GM21515 (cell line): ENCODE data around the gene SLC44A3.

Experiments
- ATAC-seq: cut with Tn5 transposase; IDR thresholded peaks from one replicate; pipeline ENCODE4 v1.9.1; 2021; ENCODE audit not compliant: unreplicated experiment

The SLC44A3 gene

GRCh38 chr1:94905207-94905606, 85.0 kb downstream of the SLC44A3 start:
- no peak for ATAC-seq

GRCh38 chr1:94906382-94906781, 86.2 kb downstream of the SLC44A3 start:
- ATAC-seq: no peak

- ATAC-seq: no peak
Observed at GRCh38 chr1:94907136-94907535, 87.0 kb downstream of the SLC44A3 start.

DNA sequence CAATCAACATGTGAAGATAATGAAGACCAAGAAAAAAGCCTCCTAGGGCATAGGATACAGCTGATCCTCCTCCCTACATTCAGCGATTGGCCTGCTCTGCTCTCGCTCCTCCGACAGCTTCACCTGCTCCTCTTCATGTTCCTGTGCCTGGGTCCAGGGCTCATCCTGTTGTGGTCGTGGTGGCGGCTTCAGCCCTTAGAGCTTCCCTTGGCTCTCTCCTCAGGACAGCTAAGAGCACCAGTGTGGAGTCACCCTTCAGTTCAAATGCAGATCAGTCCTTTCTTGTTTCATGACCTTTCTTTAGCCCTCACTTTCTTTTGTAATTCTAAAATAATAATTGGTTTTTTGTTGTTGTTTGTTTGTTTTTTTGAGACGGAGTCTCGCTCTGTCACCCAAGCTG, 88.0 kb downstream of the SLC44A3 start:
- no peak for ATAC-seq

DNA sequence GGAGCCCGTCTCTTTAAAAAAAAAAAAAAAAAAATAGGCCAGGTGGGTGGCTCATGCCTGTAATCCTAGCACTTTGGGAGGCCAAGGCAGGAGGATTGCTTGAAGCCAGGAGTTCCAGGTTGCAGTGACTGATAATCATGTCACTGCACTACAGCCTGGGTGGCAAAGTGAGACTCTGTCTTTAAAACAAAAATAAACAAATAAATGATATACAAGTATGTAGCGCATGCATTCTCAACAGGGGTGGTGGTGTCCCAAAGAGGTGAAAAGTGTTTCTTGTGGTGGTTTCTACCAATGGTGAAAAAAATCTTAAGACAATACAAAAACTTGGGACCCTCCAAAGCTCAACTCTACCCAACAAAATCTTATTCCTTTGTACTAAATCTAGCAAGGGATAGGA, 88.8 kb downstream of the SLC44A3 start:
- no peak for ATAC-seq

DNA sequence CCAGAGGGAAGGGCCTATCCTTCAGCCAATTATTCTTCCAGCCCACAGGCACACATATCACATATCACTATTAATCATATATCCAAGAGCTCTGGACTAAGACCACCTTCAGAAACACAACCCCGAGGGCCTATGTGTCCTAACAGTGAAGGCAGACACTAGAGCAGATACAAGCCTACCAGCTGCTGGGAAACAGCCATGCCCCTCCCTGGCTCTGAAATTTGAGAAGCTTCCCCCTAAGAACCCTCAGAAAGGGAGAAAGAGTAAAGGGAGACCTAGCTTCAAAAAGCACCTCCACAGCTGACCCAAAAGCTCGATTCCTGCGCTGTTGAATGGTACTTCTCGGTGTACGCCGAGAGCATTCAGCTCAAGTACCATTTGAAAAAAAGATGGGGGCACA, 89.3 kb downstream of the SLC44A3 start:
- no peak for ATAC-seq

DNA sequence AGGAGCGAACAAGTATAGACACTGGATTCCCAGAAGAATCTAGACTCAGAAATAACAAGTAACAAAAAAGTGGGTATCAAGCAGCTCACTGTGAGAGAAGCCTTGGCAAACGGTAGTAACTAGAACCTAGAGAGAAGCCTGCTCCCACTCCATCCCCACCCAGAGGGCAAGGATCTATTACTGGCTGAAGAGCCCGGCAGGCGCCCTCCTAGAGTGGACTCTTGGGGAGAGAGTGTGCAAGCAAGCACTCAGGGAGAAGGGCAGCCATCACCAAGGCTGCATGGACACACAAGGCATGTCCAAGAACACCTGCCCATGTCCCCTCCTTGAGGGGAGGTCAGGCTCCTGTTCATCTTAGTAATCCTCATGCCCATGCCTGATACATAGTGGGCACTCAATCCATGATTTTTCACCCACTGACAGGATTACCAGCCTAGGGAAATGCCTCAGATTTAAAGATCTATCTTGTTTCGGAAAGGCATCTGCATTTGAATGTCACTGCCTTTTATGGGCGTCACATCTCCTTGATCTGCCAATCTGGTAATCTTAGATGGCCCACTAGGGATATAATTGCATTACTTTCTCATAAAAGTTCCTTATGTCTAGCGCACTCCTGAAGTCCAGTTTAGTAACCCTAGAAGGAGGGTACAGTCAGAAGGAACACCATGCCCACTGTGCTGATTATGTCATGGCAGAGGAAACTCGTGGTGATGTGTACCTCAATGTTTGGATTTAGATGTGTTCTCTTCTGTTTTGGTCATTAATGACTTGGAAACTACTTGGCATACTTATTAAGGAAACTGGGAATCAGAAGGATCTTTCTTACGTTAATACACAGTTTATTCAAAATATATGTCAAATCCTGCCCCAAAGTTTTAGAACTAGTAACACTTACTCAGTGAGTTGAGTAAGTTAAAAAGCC, 92.4 kb downstream of the SLC44A3 start:
- ATAC-seq: no peak

DNA sequence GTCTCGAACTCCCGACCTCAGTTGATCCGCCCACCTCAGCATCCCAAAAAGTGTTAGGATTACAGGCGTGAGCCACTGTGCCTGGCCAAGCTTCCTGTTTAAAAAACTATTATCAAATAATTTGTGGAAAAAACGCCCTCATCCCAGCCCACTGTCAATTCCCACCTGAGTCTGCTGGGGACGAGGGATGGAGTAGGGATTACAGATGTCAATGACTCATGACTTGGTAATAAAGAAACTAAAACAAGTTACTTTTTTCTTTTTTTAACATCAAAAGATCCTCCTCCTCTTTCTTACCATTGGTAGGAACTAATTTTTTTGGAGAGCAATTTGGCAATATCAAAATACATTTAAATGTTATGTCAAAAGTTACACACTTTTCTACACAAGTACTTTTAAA, 97.1 kb downstream of the SLC44A3 start:
- no peak for ATAC-seq

DNA sequence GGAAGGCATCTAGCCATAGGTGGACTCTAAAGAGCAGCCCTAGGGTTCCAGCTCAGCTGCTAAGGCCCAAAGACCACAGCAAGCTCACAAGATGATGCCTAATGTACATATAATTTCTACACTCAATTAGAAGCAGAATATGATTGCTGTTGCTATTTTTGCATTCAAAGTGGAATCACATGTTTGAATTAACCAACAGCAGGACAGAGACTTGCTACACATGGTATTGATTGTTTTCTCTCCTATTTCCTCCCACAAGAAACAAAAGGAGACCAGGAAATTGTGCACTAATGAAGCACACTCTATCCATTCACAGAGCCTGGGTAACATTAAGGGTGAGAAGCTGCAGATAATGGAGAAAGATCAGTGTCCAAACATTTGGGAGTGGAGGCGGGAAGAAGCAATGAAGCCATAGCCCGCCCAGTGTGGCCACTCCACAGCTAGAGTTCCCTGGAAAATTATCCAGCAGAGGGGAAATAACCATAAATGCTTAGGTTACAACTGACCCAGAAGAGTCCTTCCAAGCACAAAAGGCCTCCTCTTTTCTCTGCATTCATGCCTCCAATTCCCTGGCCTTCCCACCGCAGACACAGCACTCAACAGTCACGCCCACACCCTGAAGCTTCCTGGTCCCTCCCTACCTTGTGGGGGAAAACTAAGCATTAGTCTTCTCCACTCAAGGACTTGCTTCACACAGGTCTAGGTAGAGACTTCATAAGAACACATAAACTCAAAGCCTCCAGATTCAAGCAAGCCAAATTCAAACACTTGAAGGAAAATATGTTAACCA, 99.3 kb downstream of the SLC44A3 start:
- no peak for ATAC-seq

DNA sequence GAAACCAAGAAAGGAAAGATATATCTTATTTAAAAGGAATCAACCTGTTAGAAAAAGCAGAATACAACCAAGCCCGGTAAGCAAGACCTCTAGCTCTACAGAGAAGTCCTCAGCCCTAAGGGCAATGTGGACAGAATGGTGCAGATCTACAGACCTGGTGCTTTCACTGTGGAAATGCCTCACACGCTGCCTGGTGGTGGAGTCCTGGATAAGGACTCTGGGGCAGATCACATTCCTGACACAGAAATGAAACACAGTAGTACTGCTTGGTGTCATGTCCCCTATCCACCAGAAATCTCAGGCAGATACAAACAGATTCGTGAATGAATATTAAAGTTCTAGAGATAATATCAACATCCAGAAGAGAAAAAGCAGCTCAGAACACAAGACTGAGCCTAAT, 99.9 kb downstream of the SLC44A3 start:
- ATAC-seq: no peak

- ATAC-seq: no peak
Observed at GRCh38 chr1:94921977-94922376, 101.8 kb downstream of the SLC44A3 start.

- ATAC-seq: no peak
Observed at GRCh38 chr1:94922761-94923331, 102.7 kb downstream of the SLC44A3 start.

- no peak for ATAC-seq
Observed at GRCh38 chr1:94925004-94925403, 104.8 kb downstream of the SLC44A3 start.

GRCh38 chr1:94925561-94926125, 105.5 kb downstream of the SLC44A3 start:
- no peak for ATAC-seq

- peak; percentile 28 for ATAC-seq
Observed at GRCh38 chr1:94926126-94926914, 106.2 kb downstream of the SLC44A3 start.

- ATAC-seq: peak; percentile 82
Observed at GRCh38 chr1:94926915-94927404, 106.8 kb downstream of the SLC44A3 start, which contains the start of gene CNN3. Gene CNN3, minus strand, starts transcription at chr1:94927110. Its CDS starts 216 bp downstream, at chr1:94926894.

DNA sequence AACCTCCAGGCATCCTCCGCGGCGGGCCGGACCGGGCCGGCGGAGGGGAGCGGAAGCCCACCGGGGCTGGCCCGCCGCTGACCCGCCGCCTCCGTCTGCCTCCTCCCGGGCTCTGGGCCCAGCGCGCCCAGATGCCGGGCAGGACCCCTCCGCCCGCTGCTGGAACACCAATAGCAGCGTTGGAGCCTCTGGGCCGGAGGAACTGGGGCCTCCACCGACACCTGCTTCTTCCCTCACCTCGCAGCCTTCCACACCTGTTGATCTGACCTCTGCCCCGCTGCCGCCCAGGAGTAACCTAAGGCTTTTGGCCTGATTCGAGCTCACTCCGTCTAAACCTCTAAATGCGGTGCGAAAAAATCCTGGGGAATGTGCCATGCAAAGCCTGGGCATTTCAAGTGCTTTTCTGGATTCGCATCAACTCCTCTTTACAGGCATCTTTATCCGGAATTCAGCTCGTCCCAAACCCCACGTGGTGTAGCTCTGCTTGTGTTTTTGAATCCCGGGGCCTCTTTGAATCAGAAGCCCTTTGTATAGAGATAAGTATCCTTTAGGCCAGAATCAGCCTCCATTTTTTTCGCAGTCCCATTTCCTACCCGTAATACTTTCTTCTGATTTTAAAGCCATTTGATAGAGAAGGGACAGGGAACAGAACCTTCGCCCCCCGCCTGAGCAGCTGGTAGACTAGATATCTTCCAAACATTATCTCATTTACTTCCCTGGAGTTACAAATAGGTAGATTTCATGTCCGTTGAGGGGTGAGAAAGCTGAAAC, 107.4 kb downstream of the SLC44A3 start:
- peak; percentile 11 for ATAC-seq

DNA sequence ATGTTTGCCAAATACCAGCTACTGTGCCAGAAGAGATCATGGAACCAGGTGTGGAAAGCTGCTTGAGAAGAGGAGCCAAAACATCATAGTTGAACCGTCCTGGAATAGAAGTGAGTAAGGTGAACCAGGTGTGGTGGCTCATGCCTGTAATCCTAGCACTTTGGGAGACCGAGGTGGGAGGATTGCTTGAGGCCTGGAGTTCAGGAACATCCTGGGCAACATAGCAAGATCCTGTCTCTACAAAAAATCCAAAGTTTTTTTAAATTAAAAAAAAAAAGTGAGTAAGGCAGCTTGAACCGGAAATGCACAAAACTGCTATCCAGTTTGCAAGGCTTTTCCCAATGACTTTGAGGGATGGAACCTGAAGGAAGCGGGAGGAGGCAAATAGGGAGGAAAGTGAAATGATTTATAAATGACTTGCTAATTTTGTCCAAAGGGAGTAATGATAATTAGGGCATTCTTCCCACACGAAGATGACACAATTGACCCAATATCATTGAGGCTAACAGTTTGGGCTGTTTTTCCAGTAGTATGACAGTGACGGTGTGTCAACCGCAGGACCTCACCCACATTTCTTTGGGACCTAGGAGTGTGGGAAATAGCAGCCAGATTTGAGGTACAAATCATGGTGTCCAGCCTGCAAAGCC, 108.3 kb downstream of the SLC44A3 start:
- ATAC-seq: no peak
